ENCODE results near the gene WSB2. TPM values are rescaled to one million over a fixed set of nuclear protein-coding genes. Genes with fewer than 3 reads are reported as not detected.

The WSB2 gene
- total RNA-seq, 1 experiment from 2014 or later: 193 TPM

- CTCF ChIA-PET: no interaction called here
- BruUV-seq (replicated peaks): no TSS peak
- in situ Hi-C loops (cut with HindIII; ENCODE audit: low pct_unique_long_range_greater_than_20kb, low sequenced_read_pairs): no loop called here
Observed at GRCh38 chr12:118046430-118046829, 14.5 kb downstream of the WSB2 start.

GRCh38 chr12:118044577-118044976, 16.4 kb downstream of the WSB2 start:
- Histone ChIP-seq H3K4me1 (ENCODE audit: control insufficient read depth, insufficient read depth, low read length) (peaks cover 6% of the 10 kb centered on the region; the same call in 1 of the 2 replicates), H3K9me3 (ENCODE audit: control insufficient read depth, insufficient read depth, low read depth, low read length) (no peaks in the 10 kb centered on the region), H3K4me3 (ENCODE audit: low read depth in 2 of 2, low read length in 2 of 2) (no peak overlapping the region), H3K36me3 (ENCODE audit: control insufficient read depth, insufficient read depth, low read length) (peaks cover 26% of the 10 kb centered on the region), H3K27me3 (ENCODE audit: control insufficient read depth, insufficient read depth, low read length) (no peaks in the 10 kb centered on the region), H3K27ac (ENCODE audit: low read length) (no peak overlapping the region)
- TF ChIP-seq SIN3A (IDR thresholded peaks at IDR 0.05; ENCODE audit: borderline replicate concordance, insufficient read depth, low read depth, low read length): no peak
- TF ChIP-seq POLR2AphosphoS5 (IDR thresholded peaks at IDR 0.05; ENCODE audit: low read depth, low read length): no peak
- no peak for TF ChIP-seq TCF7L2 (IDR thresholded peaks at IDR 0.05; ENCODE audit: low read depth, low read length)
- no peak for TF ChIP-seq REST (IDR thresholded peaks at IDR 0.05; ENCODE audit: insufficient read depth in 1 of 2, low read depth in 2 of 2, low read length in 1 of 2)
- TF ChIP-seq CTCF (IDR thresholded peaks at IDR 0.05): no peak
- no TSS peak for BruUV-seq (replicated peaks)
- ChIA-PET POLR2A (no interaction called here), CTCF (interaction anchor here (0.5 kb wide), 1 partner anchor 169 kb away, joined by 6 read pairs; no protein-coding TSS in a partner anchor)
- intact Hi-C loops (cut with micrococcal nuclease; ENCODE audit: unreplicated experiment) (no loop called here), in situ Hi-C loops (cut with HindIII; ENCODE audit: low pct_unique_long_range_greater_than_20kb, low sequenced_read_pairs) (no loop called here)
- ATAC-seq: no peak
- DNase-seq (ENCODE audit: low read depth, low spot score): no peak

More at GRCh38 chr12:118046430-118046829, 14.5 kb downstream of the WSB2 start:
- intact Hi-C loops (cut with micrococcal nuclease; ENCODE audit: unreplicated experiment): no loop called here
- no peak for DNase-seq (ENCODE audit: low read depth, low spot score)
- TF ChIP-seq SIN3A (IDR thresholded peaks at IDR 0.05; ENCODE audit: borderline replicate concordance, insufficient read depth, low read depth, low read length): no peak
- no peak for TF ChIP-seq REST (IDR thresholded peaks at IDR 0.05; ENCODE audit: insufficient read depth in 1 of 2, low read depth in 2 of 2, low read length in 1 of 2)
- no peak for TF ChIP-seq TCF7L2 (IDR thresholded peaks at IDR 0.05; ENCODE audit: low read depth, low read length)
- H3K4me1 ChIP-seq (ENCODE audit: control insufficient read depth, insufficient read depth, low read length): peaks cover 12% of the 10 kb centered on the region
- no peaks in the 10 kb centered on the region for H3K27me3 ChIP-seq (ENCODE audit: control insufficient read depth, insufficient read depth, low read length)
- H3K36me3 ChIP-seq (ENCODE audit: control insufficient read depth, insufficient read depth, low read length): peaks cover 20% of the 10 kb centered on the region
- no peaks in the 10 kb centered on the region for H3K9me3 ChIP-seq (ENCODE audit: control insufficient read depth, insufficient read depth, low read depth, low read length)
- H3K4me3 ChIP-seq (ENCODE audit: low read depth in 2 of 2, low read length in 2 of 2): no peak overlapping the region
- ATAC-seq: no peak
- POLR2A ChIA-PET: no interaction called here
- no peak overlapping the region for H3K27ac ChIP-seq (ENCODE audit: low read length)
